ENCODE results near the gene ARHGEF10L.

- TF ChIP-seq GATA2 (IDR thresholded peaks at IDR 0.05; ENCODE audit: low read depth, low read length) (no peak), GATA3 (IDR thresholded peaks at IDR 0.05; ENCODE audit: low read depth, low read length) (no peak)
Measured at GRCh38 chr1:17606826-17607440, 67.4 kb downstream of the ARHGEF10L start.

Measured in SH-SY5Y (cell line).